ENCODE measurements around the gene RAP1GDS1.

DNA sequence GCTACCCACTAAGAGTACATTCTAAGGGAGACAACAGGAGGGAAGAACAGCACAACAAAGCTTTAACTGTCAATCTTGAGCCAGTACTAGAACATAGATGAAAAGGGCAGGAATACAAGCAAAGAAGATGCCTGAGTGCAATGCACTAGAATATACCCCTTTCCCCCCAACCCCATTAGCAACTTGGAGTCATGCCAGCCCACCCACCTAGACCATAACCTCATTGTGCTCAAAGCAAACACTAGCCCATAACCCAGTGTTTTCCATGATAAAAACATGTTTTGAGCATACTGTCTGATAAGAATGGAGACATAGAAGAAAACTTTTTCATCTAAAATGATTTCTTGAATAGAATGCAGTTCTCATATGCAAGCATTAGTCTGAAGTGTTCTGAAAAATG, 183.2 kb downstream of the RAP1GDS1 start:
- TF ChIP-seq, protein P1, sequence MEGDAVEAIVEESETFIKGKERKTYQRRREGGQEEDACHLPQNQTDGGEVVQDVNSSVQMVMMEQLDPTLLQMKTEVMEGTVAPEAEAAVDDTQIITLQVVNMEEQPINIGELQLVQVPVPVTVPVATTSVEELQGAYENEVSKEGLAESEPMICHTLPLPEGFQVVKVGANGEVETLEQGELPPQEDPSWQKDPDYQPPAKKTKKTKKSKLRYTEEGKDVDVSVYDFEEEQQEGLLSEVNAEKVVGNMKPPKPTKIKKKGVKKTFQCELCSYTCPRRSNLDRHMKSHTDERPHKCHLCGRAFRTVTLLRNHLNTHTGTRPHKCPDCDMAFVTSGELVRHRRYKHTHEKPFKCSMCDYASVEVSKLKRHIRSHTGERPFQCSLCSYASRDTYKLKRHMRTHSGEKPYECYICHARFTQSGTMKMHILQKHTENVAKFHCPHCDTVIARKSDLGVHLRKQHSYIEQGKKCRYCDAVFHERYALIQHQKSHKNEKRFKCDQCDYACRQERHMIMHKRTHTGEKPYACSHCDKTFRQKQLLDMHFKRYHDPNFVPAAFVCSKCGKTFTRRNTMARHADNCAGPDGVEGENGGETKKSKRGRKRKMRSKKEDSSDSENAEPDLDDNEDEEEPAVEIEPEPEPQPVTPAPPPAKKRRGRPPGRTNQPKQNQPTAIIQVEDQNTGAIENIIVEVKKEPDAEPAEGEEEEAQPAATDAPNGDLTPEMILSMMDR (conservative IDR thresholded peaks at IDR 0.05) = no peak
- TF ChIP-seq EZH2 (IDR thresholded peaks at IDR 0.05; ENCODE audit: low read depth) = no peak

Measured in PC-9 (cell line).